DMS 273 (cell line): ENCODE results near the gene HLA-B.

ENCODE experiments used
- DNase-seq: peaks from one replicate; lab custom pipeline; 2025; ENCODE audit not compliant: unreplicated experiment; lab: John Stamatoyannopoulos, UW

Gene HLA-B

DNA sequence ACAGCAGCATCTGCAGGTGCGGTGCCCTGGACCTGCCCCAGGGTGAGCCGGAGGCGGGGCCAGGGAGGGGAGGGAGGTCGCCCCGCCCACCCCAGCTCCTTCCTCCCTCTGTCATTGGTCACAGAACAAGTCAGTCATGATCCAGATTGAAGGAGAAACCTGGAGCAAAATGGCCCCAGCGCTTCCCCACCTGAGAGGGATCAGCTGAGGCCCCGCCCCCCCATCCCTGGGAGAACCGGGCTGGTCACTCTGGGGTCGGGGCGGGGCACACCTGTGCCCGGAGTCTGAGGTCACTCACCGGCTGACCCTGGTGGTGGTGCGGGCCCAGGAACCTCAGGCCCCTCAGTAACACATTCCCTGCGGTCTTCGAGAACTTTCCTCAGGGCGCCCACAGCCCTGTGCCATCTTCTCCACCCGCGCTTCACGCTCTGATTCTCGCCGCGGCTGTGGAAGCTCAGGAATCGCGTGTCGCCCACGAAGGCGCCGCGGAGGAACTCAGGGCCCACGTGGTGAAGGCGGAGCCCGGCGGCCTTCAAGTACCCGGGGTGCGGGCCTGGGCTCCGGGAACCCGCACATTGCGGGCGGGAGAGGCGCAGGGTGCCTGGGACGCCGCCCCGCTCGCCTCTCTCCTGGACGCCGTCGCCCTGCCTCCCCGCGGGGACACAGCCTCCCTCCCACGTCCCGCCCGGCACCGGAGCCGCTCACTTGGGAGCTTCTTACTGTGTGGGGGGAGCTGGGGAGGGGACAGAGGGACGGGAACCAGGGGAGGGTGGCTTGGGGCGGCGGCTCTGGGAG is 48.7 kb downstream of the HLA-B start:
- DNase-seq, result peak; percentile 36

DNA sequence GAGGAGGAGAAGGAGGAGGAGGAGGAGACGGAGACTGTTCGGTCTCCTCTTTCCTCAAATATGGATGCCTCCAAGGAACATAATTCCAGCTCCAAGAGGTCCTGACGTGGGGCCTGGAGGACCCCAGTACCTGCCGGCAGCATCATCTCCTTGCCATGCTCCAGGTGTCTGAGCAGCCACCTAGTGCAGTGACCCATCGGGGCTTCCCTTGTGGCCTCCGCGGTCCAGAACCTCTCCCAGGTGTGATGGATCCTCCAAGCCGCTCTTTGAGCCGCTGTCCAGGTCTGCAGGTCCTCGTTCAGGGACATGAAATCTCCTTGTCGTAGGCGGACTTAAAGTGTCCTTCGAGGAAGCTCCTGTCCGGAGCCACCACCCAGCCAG is 49.3 kb downstream of the HLA-B start:
- no peak for DNase-seq

- no peak for DNase-seq
Observed at GRCh38 chr6:31305703-31306219, 51.2 kb downstream of the HLA-B start.

- no peak for DNase-seq
Observed at GRCh38 chr6:31304683-31305082, 52.3 kb downstream of the HLA-B start.
